Hematopoietic multipotent progenitor cell treated with erythropoietin and hydrocortisone succinate and interleukin-3 and kit ligand, for 15 days (in vitro differentiated cells): ENCODE measurements around the gene ANO2.

Experiments used
- DNase-seq: peaks from one replicate; pipeline ENCODE4 v3.0.0-alpha.2; 2015; ENCODE audit warnings: low spot score

Gene ANO2

GRCh38 chr12:5964913-5965900, 20.1 kb upstream of the ANO2 start:
- DNase-seq = no peak

GRCh38 chr12:5963515-5963914, 18.5 kb upstream of the ANO2 start:
- DNase-seq = no peak

GRCh38 chr12:5960783-5961182, 15.7 kb upstream of the ANO2 start:
- no peak for DNase-seq

GRCh38 chr12:5956987-5957386, 11.9 kb upstream of the ANO2 start:
- no peak for DNase-seq

GRCh38 chr12:5954661-5955060, 9.6 kb upstream of the ANO2 start:
- no peak for DNase-seq

- DNase-seq = no peak
Observed at GRCh38 chr12:5953835-5954586, 9.0 kb upstream of the ANO2 start.

- no peak for DNase-seq
Observed at GRCh38 chr12:5952031-5952430, 7.0 kb upstream of the ANO2 start.

- no peak for DNase-seq
Observed at GRCh38 chr12:5948696-5949095, 3.6 kb upstream of the ANO2 start.

GRCh38 chr12:5947006-5947405, 1.9 kb upstream of the ANO2 start:
- DNase-seq = no peak

- no peak for DNase-seq
Observed at GRCh38 chr12:5946388-5946787, 1.3 kb upstream of the ANO2 start.

GRCh38 chr12:5944688-5945070, 380 bp downstream of the ANO2 start:
- no peak for DNase-seq

- no peak for DNase-seq
Observed at GRCh38 chr12:5944053-5944452, 1.0 kb downstream of the ANO2 start.

GRCh38 chr12:5941907-5942306, 3.2 kb downstream of the ANO2 start:
- no peak for DNase-seq

GRCh38 chr12:5927732-5928516, 17.1 kb downstream of the ANO2 start:
- no peak for DNase-seq

- DNase-seq = no peak
Observed at GRCh38 chr12:5925646-5926045, 19.4 kb downstream of the ANO2 start.

- no peak for DNase-seq
Observed at GRCh38 chr12:5924342-5924741, 20.7 kb downstream of the ANO2 start.

- no peak for DNase-seq
Observed at GRCh38 chr12:5923751-5924150, 21.3 kb downstream of the ANO2 start.

GRCh38 chr12:5923043-5923605, 21.9 kb downstream of the ANO2 start:
- no peak for DNase-seq

- DNase-seq = no peak
Observed at GRCh38 chr12:5921966-5922899, 22.8 kb downstream of the ANO2 start.

GRCh38 chr12:5921027-5921909, 23.8 kb downstream of the ANO2 start:
- DNase-seq = no peak
